HG02798 (cell line): ENCODE results near the gene MED20.

Experiments used
- ATAC-seq: cut with Tn5 transposase; IDR thresholded peaks from one replicate; pipeline ENCODE4 v1.9.1; 2021; ENCODE audit warnings: mild to moderate bottlenecking; ENCODE audit not compliant: unreplicated experiment, poor library complexity

MED20 gene

DNA sequence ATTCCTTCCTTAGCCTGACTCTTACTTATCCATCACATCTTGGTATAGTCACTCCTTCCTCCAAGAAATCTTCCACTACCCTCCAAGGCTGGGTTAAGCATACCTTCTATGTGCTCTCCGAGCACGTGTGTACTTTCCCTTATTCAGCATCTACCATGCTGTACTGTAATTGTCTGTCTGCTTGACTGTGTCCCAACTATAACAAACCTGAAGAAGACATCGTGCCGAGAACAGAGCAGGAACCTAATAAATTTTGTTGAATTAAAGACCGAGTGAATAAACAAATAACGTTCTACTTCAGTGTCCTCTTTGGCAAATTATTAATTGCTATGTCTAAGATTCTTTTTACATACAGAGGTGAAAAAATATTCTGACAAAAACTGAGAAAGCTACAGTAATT lies 61.6 kb downstream of the MED20 start:
- ATAC-seq: no peak

GRCh38 chr6:41858703-41859102 lies 62.2 kb downstream of the MED20 start:
- ATAC-seq: no peak
